A549 (cell line): ENCODE measurements around the gene IQCF2. TPM values are rescaled to one million over a fixed set of nuclear protein-coding genes. Genes with fewer than 3 reads are reported as not detected.

ENCODE experiments used
- ATAC-seq, 2 experiments: fragments of 200-7000 bp in 1 of 2; fragments of >200 bp in 1 of 2; cut with Nextera tagmentation in 1 of 2; cut with Tn5 transposase in 1 of 2; 3 replicates each; pipeline versions ENCODE4 v1.8.0 to v1.9.1; 2018 to 2020; ENCODE audit warnings: mild to moderate bottlenecking in 1 of 2, moderate library complexity in 1 of 2
- CTCF ChIA-PET: fragments of 300-600 bp; sonication (Branson Sonifier 250); formaldehyde crosslinking; extraction: SDS; loops from one replicate; lab custom pipeline; 2021; ENCODE audit warnings: antibody characterized with exemption, inconsistent platforms; lab: Yijun Ruan, JAX
- POLR2A ChIA-PET: fragments of 350-600 bp; formaldehyde crosslinking; extraction: SDS; loops from one replicate; lab custom pipeline; 2021; ENCODE audit warnings: antibody characterized with exemption, inconsistent platforms; lab: Yijun Ruan, JAX
- DNase-seq, 2 experiments: peaks; one replicate each; pipeline versions ENCODE4 v3.0.0 to v3.0.0-alpha.2; 2011 to 2016; ENCODE audit warnings: low read depth in 1 of 2, low spot score in 1 of 2
- FAIRE-seq: peaks from 2 replicates; lab custom pipeline; 2011; peaks lifted over from hg19 to GRCh38; lab: Jason Lieb, UNC
- H3K27ac ChIP-seq, 2 experiments: fragments of >200 bp; sonication (Bioruptor Twin); formaldehyde crosslinking; 3 replicates each; pipeline ENCODE4 v1.5.1; 2016 to 2017
- H3K4me1 ChIP-seq: fragments of >200 bp; sonication (Bioruptor Twin); formaldehyde crosslinking; 3 replicates; pipeline ENCODE4 v1.6.1; 2016
- H3K4me2 ChIP-seq: fragments of >200 bp; sonication (Bioruptor Twin); formaldehyde crosslinking; 3 replicates; pipeline ENCODE4 v1.6.1; 2016
- H3K4me3 ChIP-seq: fragments of >200 bp; sonication (Bioruptor Twin); formaldehyde crosslinking; 3 replicates; pipeline ENCODE4 v1.5.1; 2016
- H3K9me3 ChIP-seq: fragments of >200 bp; sonication (Bioruptor Twin); formaldehyde crosslinking; 3 replicates; pipeline ENCODE4 v1.6.1; 2016
- BHLHE40 ChIP-seq: IDR thresholded peaks from 2 replicates; pipeline ENCODE4 v1.6.1; 2012; ENCODE audit warnings: low read depth, low read length, inconsistent platforms
- CBX2 ChIP-seq: fragments of 200-600 bp; sonication (generic); IDR thresholded peaks from 2 replicates; pipeline ENCODE4 v1.6.1; 2016; ENCODE audit warnings: low read depth, mild to moderate bottlenecking, borderline replicate concordance
- CHD4 ChIP-seq: fragments of 200-600 bp; sonication (generic); IDR thresholded peaks from 2 replicates; pipeline ENCODE4 v1.6.1; 2016; ENCODE audit warnings: antibody characterized with exemption, mild to moderate bottlenecking, borderline replicate concordance
- EHF ChIP-seq: fragments of 250-450 bp; sonication (Bioruptor Pico); IDR thresholded peaks from 2 replicates; pipeline ENCODE4 v1.5.0; 2020; ENCODE audit warnings: mild to moderate bottlenecking
- EHMT2 ChIP-seq: fragments of 200-600 bp; sonication (generic); IDR thresholded peaks from 2 replicates; pipeline ENCODE4 v1.6.1; 2016; ENCODE audit warnings: antibody characterized with exemption, low read depth, mild to moderate bottlenecking, moderate library complexity
- EP300 ChIP-seq, 2 experiments: fragments of >200 bp; sonication (Bioruptor Twin); formaldehyde crosslinking; IDR thresholded peaks; 2 replicates in 1 of 2; 3 replicates in 1 of 2; pipeline ENCODE4 v1.6.1; 2016 to 2017
- ESRRA ChIP-seq: fragments of 150-350 bp; IDR thresholded peaks from 2 replicates; pipeline ENCODE4 v1.6.1; 2014; ENCODE audit warnings: mild to moderate bottlenecking, low read length, borderline replicate concordance
- FOSB ChIP-seq: fragments of 250-450 bp; sonication (Bioruptor Pico); IDR thresholded peaks from 2 replicates; pipeline ENCODE4 v1.5.0; 2020; ENCODE audit warnings: mild to moderate bottlenecking, moderate library complexity
- FOXS1 ChIP-seq: fragments of 250-450 bp; sonication (Bioruptor Pico); IDR thresholded peaks from 2 replicates; pipeline ENCODE4 v1.5.0; 2020; ENCODE audit warnings: mild to moderate bottlenecking, moderate library complexity
- HDAC2 ChIP-seq: fragments of 200-600 bp; sonication (generic); IDR thresholded peaks from 2 replicates; pipeline ENCODE4 v1.6.1; 2016
- JUN ChIP-seq, 2 experiments: fragments of >200 bp; sonication (Bioruptor Twin); formaldehyde crosslinking; IDR thresholded peaks; 2 replicates in 1 of 2; 3 replicates in 1 of 2; pipeline ENCODE4 v1.6.1; 2016 to 2017
- JUNB ChIP-seq: fragments of >200 bp; sonication (Bioruptor Twin); formaldehyde crosslinking; IDR thresholded peaks from 2 replicates; pipeline ENCODE4 v1.6.1; 2016
- KDM1A ChIP-seq: fragments of 200-600 bp; sonication (generic); IDR thresholded peaks from 2 replicates; pipeline ENCODE4 v1.6.1; 2016; ENCODE audit warnings: low read depth, mild to moderate bottlenecking
- MAFK ChIP-seq: fragments of 450-650 bp; IDR thresholded peaks from 2 replicates; pipeline ENCODE4 v1.6.1; 2014; ENCODE audit not compliant: partially characterized antibody
- NPAS2 ChIP-seq: fragments of 250-450 bp; sonication (Bioruptor Pico); IDR thresholded peaks from 2 replicates; pipeline ENCODE4 v1.8.0; 2022; ENCODE audit warnings: mild to moderate bottlenecking, moderate library complexity, borderline replicate concordance
- NR3C1 ChIP-seq: fragments of >200 bp; sonication (Bioruptor Twin); formaldehyde crosslinking; IDR thresholded peaks from 3 replicates; pipeline ENCODE4 v1.6.1; 2017
- POLR2A ChIP-seq: IDR thresholded peaks from 2 replicates; pipeline ENCODE4 v1.6.1; 2012; ENCODE audit warnings: mild to moderate bottlenecking, low read length
- RAD21 ChIP-seq, 2 experiments: fragments of >200 bp in 1 of 2; sonication (Bioruptor Twin) in 1 of 2; formaldehyde crosslinking in 1 of 2; IDR thresholded peaks in 1 of 2; conservative IDR thresholded peaks in 1 of 2; 2 replicates in 1 of 2; 3 replicates in 1 of 2; pipeline ENCODE4 v1.6.1; 2012 to 2018; ENCODE audit warnings: inconsistent platforms in 1 of 2
- RARB ChIP-seq: fragments of 250-450 bp; sonication (Bioruptor Pico); IDR thresholded peaks from 2 replicates; pipeline ENCODE4 v1.8.0; 2021; ENCODE audit warnings: mild to moderate bottlenecking, moderate library complexity
- RFX5 ChIP-seq: fragments of 450-650 bp; IDR thresholded peaks from 2 replicates; pipeline ENCODE4 v1.7.1; 2014; ENCODE audit warnings: antibody characterized with exemption, mild to moderate bottlenecking, moderate library complexity
- RNF2 ChIP-seq: fragments of 200-600 bp; sonication (generic); IDR thresholded peaks from 2 replicates; pipeline ENCODE4 v1.6.1; 2016; ENCODE audit warnings: low read depth, mild to moderate bottlenecking, antibody characterized with exemption, moderate library complexity, borderline replicate concordance
- SREBF2 ChIP-seq: fragments of 450-650 bp; IDR thresholded peaks from 2 replicates; pipeline ENCODE4 v1.6.1; 2014; ENCODE audit warnings: mild to moderate bottlenecking, moderate library complexity
- TFCP2L1 ChIP-seq: fragments of 250-450 bp; sonication (Bioruptor Pico); IDR thresholded peaks from 2 replicates; pipeline ENCODE4 v1.5.0; 2021; ENCODE audit warnings: mild to moderate bottlenecking
- ZC3H11A ChIP-seq: fragments of 450-650 bp; IDR thresholded peaks from 2 replicates; pipeline ENCODE4 v1.6.1; 2014; ENCODE audit warnings: antibody characterized with exemption, mild to moderate bottlenecking
- WGBS: methylation state at CpG from one replicate; pipeline ENCODE4 v1.1.6; 2017; ENCODE audit errors: missing lambda C conversion rate; 5-methylcytosine and 5-hydroxymethylcytosine counted together
- polyA plus RNA-seq, 4 experiments: library from polyadenylated mRNA; depleted of rRNA in 3 of 4; stranded (reverse); fragments of >200 nt; fragmentation: RNase III in 1 of 4; extraction: RNeasy Plus Mini Kit Qiagen cat#74134 plus additional on column Dnase treatment in 1 of 4; gene quantifications; 2 replicates in 3 of 4; 3 replicates in 1 of 4; pipeline ENCODE4 v1.2.3, GENCODE V29; 2011 to 2017
- TF ChIP-seq, protein P1 (sequence below): fragments of 200-600 bp; sonication (generic); IDR thresholded peaks from 2 replicates; pipeline ENCODE4 v1.6.1; 2016; ENCODE audit warnings: antibody characterized with exemption, mild to moderate bottlenecking, moderate library complexity
- TF ChIP-seq, protein P2 (sequence below): fragments of >200 bp; sonication (Bioruptor Twin); formaldehyde crosslinking; IDR thresholded peaks from 2 replicates; pipeline ENCODE4 v1.6.1; 2016
- TF ChIP-seq, protein P3 (sequence below): fragments of >200 bp; sonication (Bioruptor Twin); formaldehyde crosslinking; IDR thresholded peaks from 3 replicates; pipeline ENCODE4 v1.6.1; 2016
- TF ChIP-seq, protein P4 (sequence below): fragments of 250-450 bp; sonication (Bioruptor Pico); IDR thresholded peaks from 2 replicates; pipeline ENCODE4 v1.5.0; 2021; ENCODE audit warnings: mild to moderate bottlenecking, moderate library complexity, borderline replicate concordance
- TF ChIP-seq, protein P5 (sequence below): fragments of >200 bp; sonication (Bioruptor Twin); formaldehyde crosslinking; IDR thresholded peaks from 3 replicates; pipeline ENCODE4 v1.5.1; 2016
- TF ChIP-seq, protein P6 (sequence below): IDR thresholded peaks from 2 replicates; pipeline ENCODE4 v1.6.1; 2012

The IQCF2 gene
- polyA plus RNA-seq, 2 of the 4 experiments (the other 2 are of a cell fraction): not detected

DNA sequence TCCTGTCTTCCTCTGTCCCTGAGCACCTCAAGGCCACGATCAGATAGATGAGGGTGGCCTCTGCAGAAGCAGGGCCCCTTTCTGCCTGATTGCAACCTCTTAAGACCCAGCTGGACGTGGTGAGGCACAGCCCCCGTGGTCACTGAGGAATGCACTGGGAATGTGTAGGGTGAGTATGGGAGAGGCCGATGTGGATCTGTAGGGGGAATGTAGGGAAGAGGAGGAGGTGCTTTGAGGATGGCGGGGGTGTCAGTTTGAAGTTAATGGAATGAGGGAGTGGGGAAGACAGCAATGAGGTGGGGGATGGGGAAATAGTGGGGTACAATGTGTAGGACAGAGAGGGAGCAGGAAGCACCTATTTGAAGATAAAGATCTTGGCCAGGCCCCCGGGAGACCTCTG, 14.8 kb downstream of the IQCF2 start:
- Histone ChIP-seq H3K4me3 (no peak overlapping the region), H3K4me1 (no peaks in the 10 kb centered on the region), H3K27ac (no peak overlapping the region)
- DNase-seq (no peak), FAIRE-seq (no peak)
- ChIA-PET POLR2A (no interaction called here), CTCF (interaction anchor here (0.5 kb wide), 1 partner anchor 706 kb away, joined by 3 read pairs; no protein-coding TSS in a partner anchor)
- 4% methylated on average over 6 of the region's 6 CpGs for WGBS
- TF ChIP-seq FOSB (CRISPR knock-in tag) (no peak), KDM1A (no peak), EP300 (IDR thresholded peaks at IDR 0.05) (no peak), FOXS1 (CRISPR knock-in tag) (no peak), RAD21 (conservative IDR thresholded peaks at IDR 0.05 in 1 of 2, IDR thresholded peaks at IDR 0.05 in 1 of 2) (no peak), SREBF2 (no peak), CBX2 (no peak), RNF2 (no peak), CHD4 (no peak), POLR2A (no peak), JUN (IDR thresholded peaks at IDR 0.05) (no peak), EHMT2 (no peak), RARB (no peak)
- TF ChIP-seq, protein P1, sequence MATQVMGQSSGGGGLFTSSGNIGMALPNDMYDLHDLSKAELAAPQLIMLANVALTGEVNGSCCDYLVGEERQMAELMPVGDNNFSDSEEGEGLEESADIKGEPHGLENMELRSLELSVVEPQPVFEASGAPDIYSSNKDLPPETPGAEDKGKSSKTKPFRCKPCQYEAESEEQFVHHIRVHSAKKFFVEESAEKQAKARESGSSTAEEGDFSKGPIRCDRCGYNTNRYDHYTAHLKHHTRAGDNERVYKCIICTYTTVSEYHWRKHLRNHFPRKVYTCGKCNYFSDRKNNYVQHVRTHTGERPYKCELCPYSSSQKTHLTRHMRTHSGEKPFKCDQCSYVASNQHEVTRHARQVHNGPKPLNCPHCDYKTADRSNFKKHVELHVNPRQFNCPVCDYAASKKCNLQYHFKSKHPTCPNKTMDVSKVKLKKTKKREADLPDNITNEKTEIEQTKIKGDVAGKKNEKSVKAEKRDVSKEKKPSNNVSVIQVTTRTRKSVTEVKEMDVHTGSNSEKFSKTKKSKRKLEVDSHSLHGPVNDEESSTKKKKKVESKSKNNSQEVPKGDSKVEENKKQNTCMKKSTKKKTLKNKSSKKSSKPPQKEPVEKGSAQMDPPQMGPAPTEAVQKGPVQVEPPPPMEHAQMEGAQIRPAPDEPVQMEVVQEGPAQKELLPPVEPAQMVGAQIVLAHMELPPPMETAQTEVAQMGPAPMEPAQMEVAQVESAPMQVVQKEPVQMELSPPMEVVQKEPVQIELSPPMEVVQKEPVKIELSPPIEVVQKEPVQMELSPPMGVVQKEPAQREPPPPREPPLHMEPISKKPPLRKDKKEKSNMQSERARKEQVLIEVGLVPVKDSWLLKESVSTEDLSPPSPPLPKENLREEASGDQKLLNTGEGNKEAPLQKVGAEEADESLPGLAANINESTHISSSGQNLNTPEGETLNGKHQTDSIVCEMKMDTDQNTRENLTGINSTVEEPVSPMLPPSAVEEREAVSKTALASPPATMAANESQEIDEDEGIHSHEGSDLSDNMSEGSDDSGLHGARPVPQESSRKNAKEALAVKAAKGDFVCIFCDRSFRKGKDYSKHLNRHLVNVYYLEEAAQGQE: no peak
- TF ChIP-seq, protein P2, sequence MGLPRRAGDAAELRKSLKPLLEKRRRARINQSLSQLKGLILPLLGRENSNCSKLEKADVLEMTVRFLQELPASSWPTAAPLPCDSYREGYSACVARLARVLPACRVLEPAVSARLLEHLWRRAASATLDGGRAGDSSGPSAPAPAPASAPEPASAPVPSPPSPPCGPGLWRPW: no peak
- TF ChIP-seq, protein P3, sequence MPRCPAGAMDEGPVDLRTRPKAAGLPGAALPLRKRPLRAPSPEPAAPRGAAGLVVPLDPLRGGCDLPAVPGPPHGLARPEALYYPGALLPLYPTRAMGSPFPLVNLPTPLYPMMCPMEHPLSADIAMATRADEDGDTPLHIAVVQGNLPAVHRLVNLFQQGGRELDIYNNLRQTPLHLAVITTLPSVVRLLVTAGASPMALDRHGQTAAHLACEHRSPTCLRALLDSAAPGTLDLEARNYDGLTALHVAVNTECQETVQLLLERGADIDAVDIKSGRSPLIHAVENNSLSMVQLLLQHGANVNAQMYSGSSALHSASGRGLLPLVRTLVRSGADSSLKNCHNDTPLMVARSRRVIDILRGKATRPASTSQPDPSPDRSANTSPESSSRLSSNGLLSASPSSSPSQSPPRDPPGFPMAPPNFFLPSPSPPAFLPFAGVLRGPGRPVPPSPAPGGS: no peak
- TF ChIP-seq, protein P4, sequence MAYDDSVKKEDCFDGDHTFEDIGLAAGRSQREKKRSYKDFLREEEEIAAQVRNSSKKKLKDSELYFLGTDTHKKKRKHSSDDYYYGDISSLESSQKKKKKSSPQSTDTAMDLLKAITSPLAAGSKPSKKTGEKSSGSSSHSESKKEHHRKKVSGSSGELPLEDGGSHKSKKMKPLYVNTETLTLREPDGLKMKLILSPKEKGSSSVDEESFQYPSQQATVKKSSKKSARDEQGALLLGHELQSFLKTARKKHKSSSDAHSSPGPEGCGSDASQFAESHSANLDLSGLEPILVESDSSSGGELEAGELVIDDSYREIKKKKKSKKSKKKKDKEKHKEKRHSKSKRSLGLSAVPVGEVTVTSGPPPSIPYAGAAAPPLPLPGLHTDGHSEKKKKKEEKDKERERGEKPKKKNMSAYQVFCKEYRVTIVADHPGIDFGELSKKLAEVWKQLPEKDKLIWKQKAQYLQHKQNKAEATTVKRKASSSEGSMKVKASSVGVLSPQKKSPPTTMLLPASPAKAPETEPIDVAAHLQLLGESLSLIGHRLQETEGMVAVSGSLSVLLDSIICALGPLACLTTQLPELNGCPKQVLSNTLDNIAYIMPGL (CRISPR knock-in tag): no peak
- TF ChIP-seq, all 56 proteins: peak for 0
- H3K4me2 ChIP-seq: no peak overlapping the region
- no peak for ATAC-seq
- H3K9me3 ChIP-seq: no peaks in the 10 kb centered on the region

DNA sequence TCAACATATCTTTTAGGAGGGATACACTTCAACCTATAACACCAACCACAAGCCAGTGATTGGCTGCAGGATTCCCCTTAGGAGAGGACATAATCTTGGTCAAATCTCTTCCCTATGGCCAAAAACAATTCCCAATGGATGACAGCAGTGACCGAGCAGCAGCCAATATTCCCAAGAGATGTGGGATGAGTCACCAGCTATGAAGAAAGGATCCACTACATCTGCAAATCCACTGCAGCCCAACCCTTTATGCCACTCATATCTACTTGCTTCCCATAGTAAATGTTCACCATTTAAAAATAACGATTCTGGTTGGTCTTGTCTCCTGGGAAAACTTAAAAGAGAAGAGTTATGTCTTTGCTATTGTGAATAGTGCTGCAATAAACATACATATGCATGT, 18.5 kb downstream of the IQCF2 start:
- H3K4me2 ChIP-seq: no peak overlapping the region
- no peaks in the 10 kb centered on the region for H3K4me1 ChIP-seq
- DNase-seq (no peak), FAIRE-seq (no peak), ATAC-seq (no peak)
- no peak overlapping the region for H3K4me3 ChIP-seq
- H3K27ac ChIP-seq: no peak overlapping the region
- no peaks in the 10 kb centered on the region for H3K9me3 ChIP-seq
- no peak for TF ChIP-seq RFX5
- no peak for TF ChIP-seq FOXS1 (CRISPR knock-in tag)
- no peak for TF ChIP-seq JUN (IDR thresholded peaks at IDR 0.05)
- no peak for TF ChIP-seq NPAS2
- no peak for TF ChIP-seq JUNB
- TF ChIP-seq RAD21 (conservative IDR thresholded peaks at IDR 0.05 in 1 of 2, IDR thresholded peaks at IDR 0.05 in 1 of 2): no peak
- TF ChIP-seq EP300 (IDR thresholded peaks at IDR 0.05): no peak
- TF ChIP-seq MAFK: no peak
- TF ChIP-seq ESRRA: no peak
- no peak for TF ChIP-seq HDAC2
- no peak for TF ChIP-seq BHLHE40
- TF ChIP-seq NR3C1: no peak
- TF ChIP-seq, protein P2: no peak
- TF ChIP-seq, protein P5, sequence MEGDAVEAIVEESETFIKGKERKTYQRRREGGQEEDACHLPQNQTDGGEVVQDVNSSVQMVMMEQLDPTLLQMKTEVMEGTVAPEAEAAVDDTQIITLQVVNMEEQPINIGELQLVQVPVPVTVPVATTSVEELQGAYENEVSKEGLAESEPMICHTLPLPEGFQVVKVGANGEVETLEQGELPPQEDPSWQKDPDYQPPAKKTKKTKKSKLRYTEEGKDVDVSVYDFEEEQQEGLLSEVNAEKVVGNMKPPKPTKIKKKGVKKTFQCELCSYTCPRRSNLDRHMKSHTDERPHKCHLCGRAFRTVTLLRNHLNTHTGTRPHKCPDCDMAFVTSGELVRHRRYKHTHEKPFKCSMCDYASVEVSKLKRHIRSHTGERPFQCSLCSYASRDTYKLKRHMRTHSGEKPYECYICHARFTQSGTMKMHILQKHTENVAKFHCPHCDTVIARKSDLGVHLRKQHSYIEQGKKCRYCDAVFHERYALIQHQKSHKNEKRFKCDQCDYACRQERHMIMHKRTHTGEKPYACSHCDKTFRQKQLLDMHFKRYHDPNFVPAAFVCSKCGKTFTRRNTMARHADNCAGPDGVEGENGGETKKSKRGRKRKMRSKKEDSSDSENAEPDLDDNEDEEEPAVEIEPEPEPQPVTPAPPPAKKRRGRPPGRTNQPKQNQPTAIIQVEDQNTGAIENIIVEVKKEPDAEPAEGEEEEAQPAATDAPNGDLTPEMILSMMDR: no peak
- no peak for TF ChIP-seq POLR2A
- no peak for TF ChIP-seq ZC3H11A
- TF ChIP-seq, protein P6, sequence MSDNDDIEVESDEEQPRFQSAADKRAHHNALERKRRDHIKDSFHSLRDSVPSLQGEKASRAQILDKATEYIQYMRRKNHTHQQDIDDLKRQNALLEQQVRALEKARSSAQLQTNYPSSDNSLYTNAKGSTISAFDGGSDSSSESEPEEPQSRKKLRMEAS: no peak
- TF ChIP-seq EHF (CRISPR knock-in tag): no peak
- TF ChIP-seq CBX2: no peak
- no peak for TF ChIP-seq TFCP2L1 (CRISPR knock-in tag)
- WGBS: 11% methylated on average over 1 of the region's 2 CpGs
- POLR2A ChIA-PET: no interaction called here
- CTCF ChIA-PET: no interaction called here
